Hematopoietic multipotent progenitor cell (in vitro differentiated cells): ENCODE results near the gene IGSF9. TPM values are rescaled to one million over a fixed set of nuclear protein-coding genes. Genes with fewer than 3 reads are reported as not detected.

ENCODE experiments used
- DNase-seq, 3 donors: peaks; one replicate each; pipeline ENCODE4 v3.0.0-alpha.2; 2011 to 2015; ENCODE audit warnings: low read depth in 2 of 3, low spot score in 2 of 3
- total RNA-seq: library from RNA; depleted of rRNA; stranded (reverse); fragments of >200 nt; gene quantifications from one replicate; pipeline ENCODE4 v1.2.3, GENCODE V29; 2012

IGSF9 gene
- total RNA-seq, 1 donor, result 0.54 TPM

DNA sequence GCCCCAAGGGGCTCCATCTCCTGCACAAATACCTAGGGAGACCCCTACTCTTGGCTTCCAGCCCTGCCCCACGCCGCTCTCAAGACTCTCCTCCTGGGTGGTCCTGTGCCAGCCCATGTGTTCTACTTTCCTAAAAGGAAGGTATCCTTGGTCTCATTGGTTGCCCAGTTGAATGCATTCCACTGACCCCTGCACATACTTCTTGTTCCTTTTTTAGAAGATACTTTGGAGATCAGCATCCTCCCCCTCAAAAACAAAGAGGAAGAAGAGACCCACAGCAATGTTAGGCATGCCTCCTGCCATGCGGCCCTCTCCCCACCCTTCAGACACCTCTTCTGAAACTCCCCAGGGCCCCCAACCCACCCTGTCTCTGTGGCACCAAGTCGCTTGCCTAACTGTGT lies 4.6 kb upstream of the IGSF9 start:
- no peak for DNase-seq

DNA sequence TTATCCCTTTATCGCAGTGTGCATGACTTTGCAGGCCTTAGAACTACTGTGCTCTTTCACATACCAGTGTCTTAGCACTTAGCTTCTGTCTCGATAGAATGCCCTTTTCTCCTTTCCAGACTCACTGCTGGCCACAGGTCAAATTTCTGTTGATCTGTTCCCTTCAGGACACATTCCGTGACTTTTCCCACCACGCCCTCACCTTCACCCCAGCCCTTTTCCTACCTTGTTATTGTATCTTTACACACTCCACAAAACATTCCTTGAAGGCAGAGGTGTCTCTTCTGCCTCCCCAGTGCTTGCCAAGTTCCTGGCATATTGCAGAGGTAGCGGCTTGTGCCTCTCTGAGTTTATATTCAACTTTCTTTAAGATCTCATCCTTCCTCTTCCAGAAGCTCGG lies 3.7 kb upstream of the IGSF9 start:
- no peak for DNase-seq

DNA sequence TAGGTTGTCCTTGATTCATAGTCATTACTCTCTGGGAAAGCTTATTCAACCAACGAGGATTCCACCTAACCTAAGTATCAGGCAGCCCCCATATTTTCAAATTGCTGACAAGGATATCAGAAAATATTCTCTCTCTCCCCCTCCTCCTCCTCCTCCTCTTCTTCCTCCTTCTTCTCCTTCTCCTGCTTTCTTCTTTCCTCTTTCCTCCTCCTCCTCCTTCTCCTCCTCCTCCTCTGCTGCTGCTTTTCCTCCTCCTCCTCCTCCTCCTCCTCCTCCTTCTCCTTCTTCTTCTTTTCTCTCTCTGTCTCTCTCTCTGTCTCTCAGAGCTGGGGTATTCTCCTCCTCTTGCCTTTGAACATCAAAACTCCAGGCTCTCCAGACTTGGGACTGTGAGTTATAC lies 2.5 kb upstream of the IGSF9 start:
- DNase-seq, result no peak

DNA sequence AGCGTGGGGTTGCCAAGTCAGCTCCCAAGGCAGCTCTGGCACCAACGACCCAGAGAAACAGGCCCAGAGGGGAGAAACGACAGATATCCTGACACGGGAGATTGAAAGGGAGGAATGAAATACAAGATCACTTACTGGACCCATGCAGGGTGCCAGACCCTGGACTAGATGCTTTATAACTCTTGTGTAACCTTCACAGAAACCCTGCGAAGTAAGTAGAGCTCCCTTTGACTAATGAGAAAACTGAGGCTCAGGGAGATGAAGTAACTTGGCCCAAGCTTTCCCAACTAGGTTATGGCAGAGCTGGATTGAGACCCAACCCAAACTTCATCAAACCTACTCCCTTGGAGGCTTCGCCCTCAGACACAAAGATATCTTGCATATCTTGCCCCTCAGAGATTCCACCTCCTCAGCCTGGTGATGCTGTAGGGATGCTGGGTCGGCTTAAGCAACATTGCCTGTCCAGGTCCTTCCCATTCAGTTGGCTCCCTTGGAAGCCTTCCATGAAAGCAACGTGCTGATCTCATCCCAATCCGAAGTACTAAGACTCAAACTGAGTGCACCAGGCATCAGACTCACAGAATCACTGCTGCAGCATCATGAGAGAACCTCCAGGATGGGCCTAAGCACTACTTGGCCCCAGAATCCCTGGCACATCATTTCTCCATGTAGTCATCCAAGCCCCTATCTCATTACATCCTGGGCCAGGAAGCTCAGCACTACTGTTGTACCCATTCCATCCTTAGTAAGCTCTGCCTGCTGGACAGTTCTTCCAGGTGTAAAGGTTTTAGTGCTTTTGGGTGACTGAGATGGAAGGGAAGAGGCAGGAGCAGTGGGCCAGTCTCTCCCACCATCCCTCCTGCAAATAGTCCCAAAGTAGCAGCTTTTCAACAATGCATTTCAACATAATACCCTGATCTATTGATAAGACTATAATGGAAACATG lies 1.1 kb upstream of the IGSF9 start:
- no peak for DNase-seq

DNA sequence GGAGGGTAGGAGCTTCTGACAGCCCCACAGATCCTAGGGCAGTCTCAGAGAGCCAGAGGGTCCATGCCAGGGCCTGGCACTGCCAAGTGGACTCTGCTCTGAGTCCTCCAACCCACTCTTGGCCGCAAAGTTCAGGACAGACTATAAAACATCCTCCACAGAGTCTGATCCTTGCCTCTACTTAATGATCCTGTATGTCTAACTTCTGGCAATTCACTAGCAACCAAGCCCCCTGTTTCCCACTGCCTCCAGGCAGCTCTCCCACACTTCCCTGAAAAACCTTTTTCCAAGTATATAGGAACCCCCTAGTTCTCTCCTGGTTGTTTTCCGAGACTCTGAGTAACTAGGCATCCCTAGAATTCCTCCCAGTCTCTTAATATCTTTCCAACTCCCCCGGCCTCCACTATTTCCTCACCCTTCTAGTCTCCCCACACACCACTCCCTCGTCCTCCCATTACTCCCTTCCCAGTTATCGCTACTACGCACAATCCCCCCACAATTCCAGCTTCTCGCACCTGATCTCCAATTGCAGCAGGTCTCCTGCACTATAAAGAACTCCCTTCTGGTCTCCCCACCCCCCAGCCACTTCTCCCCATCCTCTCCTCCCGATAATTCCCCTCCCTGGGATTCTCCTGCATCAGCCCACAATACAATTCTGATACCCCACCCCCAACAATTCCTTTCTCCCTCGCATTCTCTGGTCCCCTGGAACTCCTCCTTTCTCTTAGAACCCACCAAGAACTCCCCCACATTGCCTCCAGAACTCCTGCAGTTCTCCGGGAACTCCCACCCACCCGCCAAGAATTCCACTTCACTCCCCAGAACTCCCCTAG lies 574 bp downstream of the IGSF9 start:
- DNase-seq, result no peak

DNA sequence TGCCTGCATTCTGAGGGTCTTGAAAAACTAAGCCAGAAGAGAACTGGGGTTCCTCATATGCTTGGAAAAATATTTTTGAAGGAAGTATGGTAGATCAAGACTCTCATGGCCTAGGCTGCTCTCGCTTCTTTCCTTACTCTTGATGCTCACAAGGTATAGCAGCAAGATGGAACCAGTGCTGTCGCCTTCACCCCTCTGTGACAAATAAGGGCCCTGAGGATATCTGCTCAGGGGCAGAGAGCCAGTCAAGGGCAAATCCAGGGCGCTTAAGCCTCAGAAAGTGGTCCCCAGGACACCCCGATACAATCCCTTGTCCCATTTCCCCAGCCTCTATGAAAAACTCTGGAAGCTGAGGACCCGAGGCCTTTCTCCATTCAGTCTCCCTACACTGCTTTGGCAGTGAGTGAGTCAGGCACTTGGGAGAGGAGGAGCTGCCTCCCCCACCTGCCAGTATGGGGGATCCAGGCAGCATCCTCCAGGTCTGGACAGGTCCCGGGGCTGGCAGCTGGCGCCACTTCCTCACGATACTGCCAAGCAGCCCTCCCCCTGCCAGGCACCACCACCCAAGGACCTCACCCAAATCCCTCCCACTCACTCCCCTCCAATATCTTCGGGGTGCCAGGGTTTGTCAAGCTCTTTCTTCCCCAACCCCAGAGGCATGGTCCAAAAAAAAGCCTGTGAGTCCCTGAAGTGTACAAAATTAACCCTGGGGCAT lies 1.3 kb downstream of the IGSF9 start:
- DNase-seq, result no peak

DNA sequence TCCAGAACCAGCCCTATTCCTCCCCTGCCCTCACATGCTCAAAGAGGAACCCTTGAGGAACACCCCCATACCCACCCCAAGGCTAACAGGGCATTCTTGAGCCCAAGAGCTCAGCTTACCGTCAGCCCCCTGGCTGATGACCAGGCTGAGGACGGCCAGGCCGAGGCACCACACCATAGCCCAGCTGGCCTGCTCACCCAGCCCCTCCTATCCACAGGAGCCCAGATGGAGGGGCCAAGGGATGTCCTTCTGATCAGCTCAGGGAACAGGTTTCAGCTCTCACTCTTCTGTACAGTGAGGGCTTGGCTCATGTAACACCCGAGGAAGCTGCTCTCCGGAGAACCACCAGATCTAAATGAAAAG lies 2.2 kb downstream of the IGSF9 start:
- DNase-seq, result no peak

DNA sequence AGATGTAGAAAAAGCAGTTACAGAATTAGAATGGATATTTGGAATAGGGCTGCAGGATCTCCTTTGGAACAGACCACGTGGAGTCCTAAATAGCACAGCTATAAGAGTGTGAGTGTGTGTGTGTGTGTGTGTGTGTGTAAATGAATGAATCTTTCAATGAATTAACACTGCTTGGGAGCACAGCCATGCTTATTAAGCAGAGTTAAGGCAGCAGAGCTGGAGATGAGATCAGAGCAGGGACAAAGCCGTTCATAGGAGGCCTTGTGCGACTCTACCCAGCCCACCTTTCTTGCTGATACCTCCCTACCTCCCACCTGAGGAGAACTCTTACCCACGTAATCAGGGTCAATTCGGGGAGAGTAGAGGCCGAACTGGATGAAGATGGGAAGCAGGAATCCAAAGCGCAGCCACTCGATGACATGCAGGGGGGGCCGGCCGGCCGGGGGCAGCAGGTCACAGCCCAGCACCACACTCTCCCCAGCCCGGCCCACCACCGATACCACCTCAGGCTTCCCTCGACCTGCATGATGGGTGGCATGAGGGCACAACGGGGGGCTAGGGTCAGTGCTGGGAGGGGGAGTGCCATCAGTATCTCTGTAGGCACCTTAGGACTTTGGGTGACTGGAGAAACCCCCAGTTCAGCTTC lies 2.7 kb downstream of the IGSF9 start:
- DNase-seq, result no peak

DNA sequence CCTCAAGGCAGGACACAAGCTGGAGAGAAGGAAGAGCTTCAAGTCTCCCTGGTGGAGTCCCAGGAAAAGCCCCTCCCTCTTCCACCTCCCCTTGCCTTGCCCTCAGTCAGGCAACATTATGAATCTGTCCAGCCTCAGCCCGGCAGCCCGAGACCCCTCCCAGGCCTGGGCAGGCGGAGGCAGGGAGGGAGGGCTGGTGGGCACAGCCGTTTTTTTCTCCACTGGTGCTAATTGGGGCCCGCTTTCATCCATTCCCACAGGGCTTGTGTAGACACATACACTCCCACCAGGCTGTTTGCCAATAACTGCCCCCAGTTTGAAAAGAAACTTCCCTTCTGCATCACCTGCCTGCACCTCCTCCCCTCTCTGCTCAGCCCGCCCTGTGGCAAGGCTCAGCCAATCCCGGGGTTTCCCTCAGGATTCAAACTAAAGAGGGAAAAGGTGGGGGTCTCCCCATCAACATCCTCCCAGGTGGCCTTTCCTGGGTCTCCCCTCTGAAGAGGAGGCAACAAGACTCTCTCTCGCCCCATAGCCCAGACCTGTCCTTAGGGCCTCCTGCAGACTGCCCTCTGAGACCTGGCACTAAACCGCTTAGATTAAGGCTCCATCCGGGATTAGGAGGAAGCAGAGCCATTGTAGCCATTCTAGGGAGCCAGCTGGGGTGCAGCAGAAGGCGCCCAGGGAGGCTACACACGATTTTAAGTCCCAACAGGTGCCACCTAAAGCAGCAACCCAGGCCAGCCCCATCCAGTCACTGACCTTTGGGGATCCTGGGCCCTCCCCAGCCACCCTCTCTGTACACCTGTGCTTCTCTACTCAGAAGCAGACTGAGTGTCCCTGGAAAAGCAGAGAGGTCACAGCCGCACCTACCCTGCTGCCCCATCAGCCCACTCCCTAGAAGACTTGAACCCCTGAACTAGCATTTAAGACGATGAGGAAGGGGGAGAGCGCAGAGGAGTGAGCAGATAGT lies 3.5 kb downstream of the IGSF9 start:
- DNase-seq, result no peak

DNA sequence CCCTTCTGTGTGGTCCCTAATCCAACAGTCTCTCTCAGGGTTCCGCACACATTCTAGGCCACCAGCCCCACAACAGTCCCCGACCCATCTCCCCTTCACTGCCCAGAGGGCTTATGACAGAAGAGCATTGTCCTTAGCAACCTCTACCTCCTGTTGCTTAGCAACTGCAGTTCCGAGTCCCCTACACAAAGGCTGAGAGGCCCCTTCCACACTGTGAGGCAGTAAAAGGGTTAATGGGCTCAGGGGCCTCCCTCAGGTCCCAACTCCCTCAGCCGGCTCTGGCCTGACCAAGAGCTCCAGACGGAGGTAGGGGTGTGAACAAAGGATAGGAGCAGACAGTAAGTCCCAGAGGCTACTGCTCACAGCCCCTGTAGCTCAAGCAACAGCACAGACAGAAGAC lies 4.3 kb downstream of the IGSF9 start:
- no peak for DNase-seq

DNA sequence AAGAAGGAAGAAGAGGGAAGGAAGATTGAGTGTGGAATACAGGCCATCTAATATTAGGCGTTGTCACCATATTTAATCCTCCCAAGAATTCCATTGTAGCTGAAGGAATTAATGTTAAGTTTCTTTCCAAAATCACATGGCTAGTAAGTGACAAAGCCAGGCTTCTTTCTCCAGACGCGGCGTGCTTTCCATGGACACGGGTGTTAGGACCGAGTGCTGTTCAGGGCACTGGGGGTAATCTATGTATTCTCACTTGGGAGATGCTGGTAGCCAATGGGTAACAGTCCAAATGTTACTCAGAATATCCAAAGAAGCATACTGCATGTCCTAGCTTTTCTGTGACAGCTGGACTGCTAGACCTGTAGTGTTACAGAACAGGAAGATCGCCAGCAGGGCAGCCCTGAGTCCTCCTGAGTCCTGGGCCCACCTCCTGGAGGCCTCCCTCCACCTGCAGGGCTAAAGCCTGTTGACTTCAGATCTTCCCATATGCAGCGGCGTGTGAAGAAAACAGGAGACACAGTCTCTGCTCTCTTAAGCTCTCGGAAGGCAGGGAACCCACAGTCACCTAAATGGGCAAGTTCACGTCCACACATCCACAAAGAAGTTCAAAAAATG lies 5.3 kb downstream of the IGSF9 start:
- DNase-seq, result no peak

DNA sequence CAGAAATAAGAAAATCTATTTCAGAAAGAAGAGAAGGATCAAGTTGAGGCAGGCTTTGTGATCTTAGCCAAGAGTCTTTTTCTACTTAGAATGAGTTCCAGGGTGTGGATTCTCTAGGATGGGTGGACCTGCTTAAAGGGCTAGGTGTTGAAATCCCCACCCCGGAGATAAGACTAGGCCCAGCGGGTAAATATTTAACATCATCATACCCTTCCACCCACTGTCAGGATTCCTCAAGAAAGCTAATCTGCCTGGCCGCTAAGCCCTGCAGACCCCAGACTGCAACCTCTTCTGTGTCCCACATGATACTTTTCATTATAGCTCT lies 5.8 kb downstream of the IGSF9 start:
- no peak for DNase-seq

DNA sequence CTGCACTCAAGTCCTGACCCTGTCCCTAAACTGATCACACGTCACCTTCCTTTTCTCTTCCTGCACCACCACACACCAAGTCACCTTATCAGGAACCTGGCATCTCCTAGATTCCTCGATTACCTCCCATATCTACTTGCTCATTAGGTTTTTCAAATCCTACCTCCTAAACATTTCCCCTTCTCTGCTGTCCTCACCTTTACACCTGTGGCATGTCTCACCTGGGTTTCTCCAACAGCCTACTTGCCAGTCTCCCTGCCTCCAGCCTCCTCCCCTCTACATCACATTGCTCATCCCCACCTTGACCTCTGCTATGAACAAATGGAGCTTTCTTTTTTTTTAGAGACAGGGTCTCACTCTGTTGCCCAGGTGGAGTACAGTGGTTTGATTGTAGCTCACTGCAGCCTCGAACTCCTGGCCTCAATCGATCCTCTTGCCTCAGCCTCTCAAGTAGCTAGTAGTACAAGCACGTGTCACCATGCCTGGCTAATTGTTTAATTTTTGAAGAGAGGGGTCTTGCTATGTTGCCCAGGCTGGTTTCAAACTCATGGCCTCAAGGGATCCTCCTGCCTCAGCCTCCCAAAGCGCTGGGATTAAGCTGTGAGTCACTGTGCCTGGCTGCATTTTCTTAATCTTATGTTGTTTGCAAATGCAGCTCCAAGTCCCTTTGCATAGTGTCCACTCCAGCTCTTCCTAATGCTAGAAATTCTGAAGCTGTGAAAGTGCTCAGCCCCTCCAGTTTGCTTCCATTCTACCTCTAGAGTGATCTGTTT lies 6.3 kb downstream of the IGSF9 start:
- no peak for DNase-seq

DNA sequence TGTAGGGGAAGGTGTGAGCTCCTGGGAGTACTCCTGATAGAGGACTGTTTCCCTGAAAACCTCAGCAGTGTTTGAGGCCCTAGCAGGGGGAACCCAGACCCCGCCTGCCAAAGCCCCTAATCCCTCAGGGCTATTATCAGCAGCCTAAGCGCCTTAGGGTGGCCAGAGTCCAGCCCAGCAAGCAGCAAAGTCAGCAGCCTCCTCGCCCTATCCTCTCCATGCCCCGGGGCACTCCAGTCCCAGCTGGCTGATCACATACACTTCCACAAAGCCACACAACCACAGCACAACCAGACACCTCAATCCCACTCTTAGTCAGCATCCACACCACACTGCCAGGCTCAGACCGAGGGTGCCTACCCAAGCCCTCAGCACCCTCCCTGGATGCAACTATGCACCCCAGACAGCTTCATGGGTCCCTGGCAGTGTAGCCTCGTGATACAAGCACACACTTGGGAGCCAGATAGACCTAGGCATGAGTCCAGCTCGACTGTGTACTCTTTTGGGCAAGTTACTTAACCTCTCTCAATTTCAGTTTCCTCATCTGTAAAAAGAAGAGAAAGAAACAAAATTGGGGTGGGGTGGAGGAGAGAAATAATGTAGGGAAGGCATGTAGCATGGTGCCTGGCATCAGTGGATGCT lies 7.1 kb downstream of the IGSF9 start:
- DNase-seq, result no peak

DNA sequence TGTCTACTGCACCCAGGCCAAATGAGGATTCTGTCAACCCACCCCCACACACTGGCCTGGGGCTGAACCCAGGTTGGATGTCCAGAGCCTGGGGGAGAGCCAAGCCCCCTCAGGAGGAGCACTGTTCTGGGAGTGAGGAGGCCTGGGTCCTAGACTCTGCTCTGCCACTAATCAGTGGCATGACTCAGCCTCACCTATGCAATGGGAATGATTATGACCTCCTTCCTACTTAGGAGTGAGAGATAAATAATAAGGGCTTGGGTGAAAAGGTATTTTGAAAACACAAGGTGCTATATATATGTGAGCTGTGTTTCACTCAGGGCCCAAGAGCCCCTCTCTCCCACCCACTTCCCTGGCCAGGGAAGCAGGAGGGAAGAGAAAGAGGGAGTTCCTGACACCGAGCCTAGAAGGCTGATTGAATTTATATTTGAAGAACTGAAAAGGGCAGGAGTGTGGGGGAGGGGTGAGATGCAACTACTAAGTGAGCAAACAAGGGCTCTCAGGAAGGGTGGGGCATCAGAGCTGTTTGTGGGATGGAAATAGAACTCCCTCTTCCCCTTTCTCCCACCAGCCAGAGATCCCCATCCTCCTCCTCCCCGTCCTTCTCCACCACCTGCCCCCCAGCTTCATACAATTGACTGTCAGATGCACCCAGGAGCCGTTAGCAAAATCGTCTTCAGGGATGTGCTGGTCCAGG lies 8.2 kb downstream of the IGSF9 start:
- no peak for DNase-seq

DNA sequence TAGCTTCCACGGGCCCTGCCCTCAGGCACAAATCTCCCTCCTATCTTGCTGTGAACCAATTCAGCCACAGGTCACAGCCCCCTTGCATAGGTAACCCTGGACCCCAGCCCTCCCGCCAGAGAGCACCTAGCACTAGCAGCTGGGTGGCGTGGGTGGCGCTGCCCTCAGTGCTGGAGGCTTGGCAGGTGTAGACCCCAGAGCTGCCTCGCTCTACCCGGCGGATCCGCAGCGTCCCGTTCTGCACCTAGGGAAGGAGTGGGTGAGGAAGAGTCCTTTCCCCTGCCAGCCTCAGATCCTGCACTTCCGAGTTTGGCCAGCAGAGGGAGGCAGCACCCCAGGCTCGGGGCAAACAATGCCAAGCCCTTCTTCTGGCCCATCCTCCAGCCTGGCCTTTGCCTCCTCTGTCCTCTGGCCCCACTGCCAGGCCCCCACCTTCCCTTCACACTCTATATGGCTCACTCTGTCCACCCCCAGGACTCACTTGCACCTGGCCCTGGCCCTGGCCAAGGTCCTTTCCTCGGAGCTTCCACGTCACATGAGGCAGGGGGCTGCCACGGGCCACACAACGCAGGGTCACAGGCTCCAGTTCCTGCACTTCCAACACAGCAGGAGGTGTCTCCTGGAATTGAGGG lies 9.0 kb downstream of the IGSF9 start:
- peak; percentile 63 to 75 (median 70) for DNase-seq

DNA sequence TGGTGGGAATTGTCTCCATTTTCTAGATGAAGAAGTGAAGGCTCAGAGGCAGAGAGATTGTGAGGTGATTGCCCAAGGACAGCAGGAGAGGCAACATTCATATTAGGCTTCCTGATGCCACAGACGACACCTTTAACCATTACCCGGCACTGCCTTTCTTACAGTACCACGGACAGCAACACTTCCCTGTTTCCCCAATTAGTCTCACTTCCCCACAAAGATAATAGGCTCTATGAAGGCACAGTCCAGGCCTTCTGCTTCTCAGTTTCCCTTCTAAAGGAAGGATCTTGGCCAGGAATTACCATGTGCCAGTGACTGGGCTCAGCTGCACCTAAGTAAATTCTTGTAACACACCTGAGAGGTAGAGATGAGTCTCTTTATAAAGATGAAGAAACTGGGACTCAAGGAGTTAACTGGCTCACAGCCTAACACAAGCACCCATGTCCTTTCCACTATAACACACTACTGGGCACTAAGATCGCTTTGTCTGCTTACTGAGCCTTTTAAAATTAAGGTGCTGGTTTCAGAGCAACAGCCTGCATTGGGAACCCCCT lies 9.6 kb downstream of the IGSF9 start:
- no peak for DNase-seq
